SK-N-SH (cell line): ENCODE results near the gene RHBDL3. TPM values are rescaled to one million over a fixed set of nuclear protein-coding genes. Genes with fewer than 3 reads are reported as not detected.

Experiments used
- CTCF ChIA-PET: fragments of 300-600, 350-600 bp; formaldehyde crosslinking; extraction: SDS; loops from one replicate; lab custom pipeline; 2021; lab: Yijun Ruan, JAX
- POLR2A ChIA-PET: fragments of 350-600 bp; sonication (Branson Sonifier 250); formaldehyde crosslinking; extraction: SDS; loops from one replicate; lab custom pipeline; 2020; ENCODE audit warnings: antibody characterized with exemption, inconsistent platforms; lab: Yijun Ruan, JAX
- DNase-seq: peaks from one replicate; pipeline ENCODE4 v3.0.0; 2012
- H2AFZ ChIP-seq: fragments of 200-600 bp; sonication (generic); 2 replicates; pipeline ENCODE4 v1.8.1; 2016; ENCODE audit warnings: antibody characterized with exemption, mild to moderate bottlenecking, low read depth
- H3F3A ChIP-seq: fragments of 200-600 bp; sonication (generic); replicated peaks from 2 replicates; pipeline ENCODE3; 2016; ENCODE audit warnings: antibody characterized with exemption, mild to moderate bottlenecking; ENCODE audit not compliant: insufficient read depth
- H3K27ac ChIP-seq, 2 experiments: fragments of 200-500 bp in 1 of 2; fragments of 200-600 bp in 1 of 2; sonication (Bioruptor generic) in 1 of 2; sonication (generic), shearing (Covaris generic) in 1 of 2; 2 replicates each; pipeline versions ENCODE4 v1.5.1 to v1.6.1; 2014 to 2016; ENCODE audit warnings: low read depth in 2 of 2, inconsistent platforms in 1 of 2, low read length in 1 of 2, mild to moderate bottlenecking in 1 of 2, mixed read lengths in 1 of 2
- H3K27me3 ChIP-seq: fragments of 200-600 bp; sonication (generic), shearing (Covaris generic); 2 replicates; pipeline ENCODE4 v1.6.1; 2016; ENCODE audit warnings: mixed run types; ENCODE audit not compliant: insufficient read depth
- H3K36me3 ChIP-seq, 2 experiments: fragments of 200-500 bp in 1 of 2; fragments of 200-600 bp in 1 of 2; sonication (Bioruptor generic) in 1 of 2; sonication (generic) in 1 of 2; replicated peaks in 1 of 2; 2 replicates each; pipeline versions ENCODE3 to v1.5.1; 2014 to 2016; ENCODE audit warnings: low read length in 1 of 2, mild to moderate bottlenecking in 1 of 2; ENCODE audit not compliant: insufficient read depth in 2 of 2, control insufficient read depth in 1 of 2
- H3K4me1 ChIP-seq, 2 experiments: fragments of 200-500 bp in 1 of 2; fragments of 200-600 bp in 1 of 2; sonication (Bioruptor generic) in 1 of 2; sonication (generic), shearing (Covaris generic) in 1 of 2; 2 replicates each; pipeline versions ENCODE4 v1.5.1 to v1.6.1; 2014 to 2016; ENCODE audit warnings: low read depth in 1 of 2, low read length in 1 of 2, mixed run types in 1 of 2; ENCODE audit not compliant: insufficient read depth in 2 of 2, control insufficient read depth in 1 of 2
- H3K4me2 ChIP-seq: fragments of 200-600 bp; sonication (generic), shearing (Covaris generic); 2 replicates; pipeline ENCODE4 v1.6.1; 2017; ENCODE audit warnings: mixed run types
- H3K4me3 ChIP-seq, 2 experiments: fragments of 200-500 bp in 1 of 2; fragments of 200-600 bp in 1 of 2; sonication (Bioruptor generic) in 1 of 2; sonication (generic), shearing (Covaris generic) in 1 of 2; 2 replicates each; pipeline versions ENCODE4 v1.5.1 to v1.8.1; 2014 to 2016; ENCODE audit warnings: low read depth in 2 of 2, inconsistent platforms in 1 of 2, low read length in 1 of 2, mild to moderate bottlenecking in 1 of 2, mixed read lengths in 1 of 2, moderate library complexity in 1 of 2
- H3K79me2 ChIP-seq: fragments of 200-600 bp; sonication (generic); 2 replicates; pipeline ENCODE4 v1.8.1; 2017; ENCODE audit warnings: mild to moderate bottlenecking; ENCODE audit not compliant: insufficient read depth
- H3K9ac ChIP-seq: fragments of 200-600 bp; sonication (generic); 2 replicates; pipeline ENCODE4 v1.6.1; 2017; ENCODE audit warnings: mixed run types
- H3K9me2 ChIP-seq: fragments of 200-600 bp; sonication (generic); 2 replicates; pipeline ENCODE4 v1.6.1; 2017; ENCODE audit warnings: mixed run types
- H3K9me3 ChIP-seq: fragments of 200-600 bp; sonication (generic); 2 replicates; pipeline ENCODE4 v1.6.1; 2017; ENCODE audit warnings: mixed run types, mild to moderate bottlenecking, moderate library complexity
- H4K20me1 ChIP-seq: fragments of 200-600 bp; sonication (generic); 2 replicates; pipeline ENCODE4 v1.6.1; 2017; ENCODE audit warnings: mild to moderate bottlenecking, mixed run types; ENCODE audit not compliant: insufficient read depth
- EP300 ChIP-seq, 2 experiments: IDR thresholded peaks; 2 replicates each; pipeline versions ENCODE4 v1.4.0 to v1.6.1; 2012; ENCODE audit warnings: borderline replicate concordance in 1 of 2, low read depth in 1 of 2, low read length in 1 of 2
- FOSL2 ChIP-seq: IDR thresholded peaks from 2 replicates; pipeline ENCODE4 v1.4.0; 2012; ENCODE audit warnings: low read depth, mild to moderate bottlenecking, moderate library complexity, borderline replicate concordance
- FOXJ3 ChIP-seq: sonication (generic); formaldehyde crosslinking; IDR thresholded peaks from 2 replicates; pipeline ENCODE4 v1.5.1; 2020; ENCODE audit warnings: mild to moderate bottlenecking, missing genetic modification reagents
- MAX ChIP-seq: IDR thresholded peaks from 2 replicates; pipeline ENCODE4 v1.4.0; 2012; ENCODE audit warnings: low read depth
- MXI1 ChIP-seq: IDR thresholded peaks from 2 replicates; pipeline ENCODE4 v1.6.1; 2012; ENCODE audit warnings: mild to moderate bottlenecking, low read depth, low read length, improper control_type of control experiment
- RAD21 ChIP-seq: IDR thresholded peaks from 2 replicates; pipeline ENCODE4 v1.6.1; 2012; ENCODE audit warnings: mild to moderate bottlenecking, low read length
- RCOR1 ChIP-seq: fragments of 150-350 bp; IDR thresholded peaks from 2 replicates; pipeline ENCODE4 v1.6.1; 2017; ENCODE audit warnings: antibody characterized with exemption, low read length
- REST ChIP-seq: IDR thresholded peaks from 2 replicates; pipeline ENCODE4 v1.6.1; 2012; ENCODE audit warnings: mild to moderate bottlenecking, low read depth, low read length, moderate library complexity
- RFX5 ChIP-seq: IDR thresholded peaks from 2 replicates; pipeline ENCODE4 v1.6.1; 2012; ENCODE audit warnings: mild to moderate bottlenecking, improper control_type of control experiment, low read length
- TCF12 ChIP-seq: IDR thresholded peaks from 2 replicates; pipeline ENCODE4 v1.4.0; 2012
- USF1 ChIP-seq: IDR thresholded peaks from 2 replicates; pipeline ENCODE4 v1.4.0; 2012; ENCODE audit warnings: low read depth, borderline replicate concordance
- WGBS: methylation state at CpG from one replicate; pipeline ENCODE4 v1.1.6; 2017; ENCODE audit warnings: low lambda C conversion rate; 5-methylcytosine and 5-hydroxymethylcytosine counted together
- polyA plus RNA-seq, 3 experiments: library from polyadenylated mRNA; depleted of rRNA; stranded (reverse); fragments of >200 nt; gene quantifications; 2 replicates each; pipeline ENCODE4 v1.2.3, GENCODE V29; 2012

Gene RHBDL3
- polyA plus RNA-seq, 1 of the 3 experiments (the other 2 are of a cell fraction) = 0.72 TPM

- TF ChIP-seq RAD21 (no peak), RCOR1 (no peak), FOXJ3 (CRISPR knock-in tag) (no peak), REST (no peak), RFX5 (no peak)
These were observed 9.0 kb upstream of the RHBDL3 start (continued) for GRCh38 chr17:32256701-32257019.

- Histone ChIP-seq H4K20me1 (no peaks in the 10 kb centered on the region), H3K79me2 (no peaks in the 10 kb centered on the region), H3K9me2 (no peaks in the 10 kb centered on the region), H3K4me3 (no peak overlapping the region)
- no peak for DNase-seq
- TF ChIP-seq MXI1 (no peak), TCF12 (no peak), FOXJ3 (CRISPR knock-in tag) (no peak), MAX (no peak), EP300 (IDR thresholded peaks at IDR 0.05; ENCODE audit: borderline replicate concordance in 1 of 2, low read depth in 1 of 2, low read length in 1 of 2) (no peak)
- TF ChIP-seq, all 33 proteins: peak for 0
- H3K4me2 ChIP-seq = no peak overlapping the region
- ChIA-PET CTCF (interaction anchor here (1.0 to 13.5 kb wide), 4 partner anchors 8 to 120 kb away, joined by 3 to 192 read pairs (median 4); no protein-coding TSS in a partner anchor), POLR2A (no interaction called here)
- WGBS = 86% methylated on average over 14 of the region's 18 CpGs
- no peaks in the 10 kb centered on the region for H3K27me3 ChIP-seq
- H2AFZ ChIP-seq = no peak overlapping the region
- no peaks in the 10 kb centered on the region for H3F3A ChIP-seq
- no peak overlapping the region for H3K9ac ChIP-seq
- H3K9me3 ChIP-seq = no peaks in the 10 kb centered on the region
- H3K4me1 ChIP-seq = no peaks in the 10 kb centered on the region
- H3K27ac ChIP-seq = no peak overlapping the region
- H3K36me3 ChIP-seq = no peaks in the 10 kb centered on the region
These were observed 7.1 kb upstream of the RHBDL3 start for GRCh38 chr17:32258383-32259140.

GRCh38 chr17:32259586-32259985, 6.0 kb upstream of the RHBDL3 start:
- CTCF ChIA-PET = interaction anchor here (13.5 kb wide), 1 partner anchor 61 kb away, joined by 192 read pairs; no protein-coding TSS in a partner anchor
- no peak for DNase-seq

More at GRCh38 chr17:32259586-32259985, 6.0 kb upstream of the RHBDL3 start:
- Histone ChIP-seq H3K27ac (no peak overlapping the region), H3K4me1 (no peaks in the 10 kb centered on the region), H3K36me3 (no peaks in the 10 kb centered on the region), H3K9me2 (no peaks in the 10 kb centered on the region), H4K20me1 (no peaks in the 10 kb centered on the region), H3K9me3 (no peaks in the 10 kb centered on the region), H3K9ac (no peak overlapping the region), H3K4me2 (no peak overlapping the region), H3K27me3 (no peaks in the 10 kb centered on the region), H3K4me3 (no peak overlapping the region), H2AFZ (no peak overlapping the region), H3K79me2 (no peaks in the 10 kb centered on the region), H3F3A (peaks cover 3% of the 10 kb centered on the region)
- POLR2A ChIA-PET = no interaction called here
- TF ChIP-seq USF1 (no peak), FOSL2 (peak; percentile 62)
- 63% methylated on average over 4 of the region's 4 CpGs for WGBS
